NCI-H2227 treated with DMSO at 0.1 percent for 48 hours (cell line): ENCODE results near the gene AFG1L.
A peak's percentile ranks its signal among the peaks of the same experiment; 100 is the strongest.
"Not testable (repeated sequence)": the region's sequence is repeated elsewhere in the genome, so short reads cannot be mapped to it uniquely, and the experiment has no call there.

Experiments used
- DNase-seq: peaks from one replicate; lab custom pipeline; 2025; lab: John Stamatoyannopoulos, UW

The AFG1L gene

GRCh38 chr6:108521616-108522107 lies 226.8 kb downstream of the AFG1L start:
- DNase-seq, result no peak

GRCh38 chr6:108523697-108524096 lies 228.8 kb downstream of the AFG1L start:
- no peak for DNase-seq

DNA sequence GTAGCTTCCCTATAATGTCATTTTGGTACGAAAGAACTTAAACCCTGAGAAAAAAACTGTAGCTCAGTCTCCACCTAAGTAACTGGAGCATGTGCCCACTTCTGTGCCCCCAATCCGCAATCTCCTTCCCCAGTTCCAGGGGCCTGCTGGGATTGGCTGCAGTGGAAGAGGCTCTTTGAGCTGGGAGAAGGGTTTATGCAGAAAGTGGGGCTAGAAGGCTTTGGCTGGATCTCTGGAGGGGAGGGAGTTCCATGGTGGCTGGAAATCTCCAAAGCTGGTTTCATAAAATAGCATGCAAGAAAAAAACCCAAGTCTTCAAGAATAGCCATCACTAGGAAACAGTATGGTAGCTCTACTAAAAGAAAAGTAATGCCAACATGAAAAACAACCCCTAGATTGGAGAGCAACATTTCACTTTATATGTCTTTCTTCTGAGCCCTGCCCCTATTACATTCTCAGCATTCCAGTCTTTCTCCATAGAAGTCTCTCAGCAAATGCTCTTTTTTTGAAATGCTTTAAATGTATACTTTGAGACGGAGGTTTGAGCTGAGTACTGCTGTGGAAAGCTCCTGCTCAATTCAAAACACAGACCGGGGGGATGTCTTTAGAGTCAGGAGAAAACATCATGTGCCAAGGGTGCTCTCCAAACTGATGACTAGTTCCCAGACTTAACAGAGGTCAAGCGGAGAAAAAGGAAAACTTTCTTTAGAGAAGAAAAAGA lies 229.8 kb downstream of the AFG1L start:
- no peak for DNase-seq

DNA sequence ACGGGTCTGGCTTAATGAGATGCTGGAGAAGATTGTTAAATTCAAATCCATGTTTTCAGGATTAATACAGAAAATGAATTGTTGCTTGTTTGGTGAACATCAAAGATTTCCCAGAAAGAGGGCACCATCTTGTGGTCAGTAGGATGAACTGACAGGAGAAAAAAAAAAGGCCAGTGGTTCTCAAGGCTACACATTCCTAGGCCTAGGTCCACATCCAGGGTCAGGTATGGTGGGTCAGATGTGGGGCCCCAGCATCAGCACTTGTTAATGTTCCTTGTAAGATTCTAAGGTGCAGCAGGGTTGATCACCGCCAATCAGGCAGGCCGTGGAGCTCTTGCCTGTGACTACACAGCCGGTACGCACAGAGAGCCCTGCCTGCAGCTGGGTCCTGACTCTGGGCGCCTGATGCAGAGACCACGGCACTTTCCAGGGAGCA lies 231.9 kb downstream of the AFG1L start:
- peak; percentile 5 for DNase-seq

- no peak for DNase-seq
Measured at GRCh38 chr6:108528878-108529277, 234.0 kb downstream of the AFG1L start.

DNA sequence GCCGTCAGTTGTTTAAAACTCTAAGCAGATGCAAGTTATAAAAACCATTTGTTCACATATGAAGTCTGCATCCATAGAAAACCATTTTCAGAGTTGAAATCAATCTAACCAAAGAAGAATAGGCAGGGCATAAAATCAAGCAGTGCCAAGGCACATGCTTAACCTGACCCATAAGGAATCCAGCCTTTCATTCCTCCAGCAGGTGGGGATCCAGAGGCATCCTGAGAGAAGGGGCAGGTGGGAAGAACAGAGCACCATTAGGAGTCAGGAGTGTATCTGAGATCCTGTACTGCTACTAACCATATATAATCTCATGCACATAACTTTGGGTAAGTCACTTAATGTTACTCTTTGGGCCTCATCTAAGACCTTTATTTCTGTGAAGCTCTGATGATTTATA lies 236.5 kb downstream of the AFG1L start:
- no peak for DNase-seq

- DNase-seq, result no peak
Measured at GRCh38 chr6:108535114-108535742, 240.4 kb downstream of the AFG1L start.

DNA sequence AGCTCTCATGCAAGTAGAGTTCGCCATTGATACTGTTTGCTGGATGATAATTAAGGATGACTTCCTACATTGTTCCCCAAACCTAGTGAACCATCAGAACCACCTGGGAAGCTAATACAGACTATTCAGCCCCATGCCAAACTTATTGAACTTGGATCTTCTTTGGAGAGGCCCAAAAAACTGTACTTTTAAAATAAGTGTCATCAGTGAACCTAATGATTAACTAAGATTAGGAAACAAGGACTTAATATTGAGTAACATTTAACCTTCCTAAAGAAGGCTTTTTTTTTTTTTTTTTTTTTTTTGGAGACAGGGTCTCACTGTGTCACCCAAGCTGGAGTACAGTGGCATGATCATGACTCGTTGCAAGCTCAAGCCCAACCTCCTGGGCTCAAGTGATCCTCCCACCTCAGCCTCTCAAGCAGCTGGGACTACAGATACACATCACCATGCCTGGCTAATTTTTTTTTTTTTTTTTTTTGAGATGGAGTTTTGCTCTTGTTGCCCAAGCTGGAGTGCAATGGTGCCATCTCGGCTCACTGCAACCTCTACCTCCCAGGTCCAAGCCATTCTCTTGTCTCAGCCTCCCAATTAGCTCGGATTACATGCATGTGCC lies 241.2 kb downstream of the AFG1L start:
- not testable (repeated sequence) for DNase-seq

GRCh38 chr6:108541843-108542759 lies 247.2 kb downstream of the AFG1L start:
- peak; percentile 73 for DNase-seq

DNA sequence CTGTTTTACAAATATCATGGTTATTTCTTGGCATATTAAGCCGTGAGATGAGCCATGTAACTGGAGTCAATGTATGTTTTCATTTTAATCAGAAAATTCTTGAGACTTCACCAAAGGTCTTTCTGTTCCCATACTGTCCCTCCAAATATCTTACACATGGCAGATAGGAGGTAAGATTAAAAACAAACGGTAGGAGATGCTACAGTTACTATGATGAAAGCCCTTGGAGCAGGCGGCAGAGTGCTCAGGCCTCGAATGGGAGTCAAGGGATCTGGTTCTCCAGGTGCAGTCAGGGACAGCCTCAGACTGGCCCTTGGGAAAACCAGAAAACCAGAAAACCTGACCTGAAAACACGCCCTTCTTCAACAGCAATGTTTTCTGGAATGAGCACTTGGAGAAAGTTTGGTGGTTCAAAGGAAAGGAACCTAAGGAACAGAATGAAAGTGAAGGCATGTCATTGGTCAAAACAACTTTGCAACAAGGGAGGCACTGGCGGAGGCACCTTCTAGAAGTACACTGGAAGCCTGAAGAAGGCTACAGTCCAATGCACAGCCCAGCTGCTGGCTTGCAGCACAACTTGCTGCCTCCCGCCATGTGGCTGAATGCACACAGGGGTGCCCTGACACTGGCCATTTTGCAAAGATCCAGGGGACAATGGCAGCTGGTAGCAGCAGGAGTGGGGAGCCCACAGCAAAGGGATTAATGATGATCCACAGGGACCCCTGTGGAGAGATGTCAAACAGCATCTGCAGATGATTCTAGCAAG lies 248.5 kb downstream of the AFG1L start:
- DNase-seq, result no peak

GRCh38 chr6:108544606-108545005 lies 249.8 kb downstream of the AFG1L start:
- no peak for DNase-seq

DNA sequence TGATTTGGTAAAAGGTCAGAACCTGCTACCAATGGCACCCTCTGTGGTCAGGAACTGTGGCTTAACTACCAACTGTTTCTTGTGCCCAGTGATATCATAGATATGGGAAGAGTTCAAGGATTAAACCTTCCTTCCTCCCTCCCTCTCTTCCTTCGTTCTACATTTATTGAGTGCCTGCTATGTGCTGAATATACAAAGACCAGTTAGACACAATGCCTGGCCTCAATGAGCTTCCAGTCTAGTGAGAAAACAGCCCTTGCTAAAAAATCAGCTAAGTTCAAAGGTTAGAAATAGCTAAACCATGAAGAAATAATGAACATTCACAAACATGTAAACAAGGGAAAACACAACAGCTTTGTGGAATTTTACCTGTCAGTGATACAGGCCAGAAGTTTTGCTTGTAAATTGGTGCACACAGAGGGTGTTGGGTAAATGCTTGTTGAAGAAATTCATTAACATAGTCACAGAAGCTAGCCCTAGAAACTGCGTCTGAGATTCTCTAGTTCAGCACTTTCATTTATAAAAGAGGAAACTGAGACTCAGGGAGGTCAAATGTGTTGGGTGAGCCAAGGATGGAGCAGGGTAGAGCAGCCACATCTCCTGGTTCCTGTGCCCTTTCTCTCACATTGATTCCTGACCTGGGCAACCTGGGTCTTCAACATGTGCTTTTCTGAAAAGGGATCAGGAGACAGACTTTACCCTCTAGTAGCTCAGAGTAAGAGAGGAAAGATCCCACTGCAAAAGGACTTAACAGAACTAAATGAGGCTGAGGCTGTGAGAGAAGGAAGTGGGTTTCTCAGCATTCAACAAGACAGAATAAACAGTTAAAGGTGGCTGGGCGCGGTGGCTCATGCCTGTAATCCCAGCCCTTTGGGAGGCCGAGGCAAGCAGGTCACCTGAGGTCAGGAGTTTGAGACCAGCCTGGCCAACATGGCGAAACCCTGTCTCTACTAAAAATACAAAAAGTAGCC lies 251.5 kb downstream of the AFG1L start:
- no peak for DNase-seq

GRCh38 chr6:108549241-108549640 lies 254.4 kb downstream of the AFG1L start:
- DNase-seq, result no peak

DNA sequence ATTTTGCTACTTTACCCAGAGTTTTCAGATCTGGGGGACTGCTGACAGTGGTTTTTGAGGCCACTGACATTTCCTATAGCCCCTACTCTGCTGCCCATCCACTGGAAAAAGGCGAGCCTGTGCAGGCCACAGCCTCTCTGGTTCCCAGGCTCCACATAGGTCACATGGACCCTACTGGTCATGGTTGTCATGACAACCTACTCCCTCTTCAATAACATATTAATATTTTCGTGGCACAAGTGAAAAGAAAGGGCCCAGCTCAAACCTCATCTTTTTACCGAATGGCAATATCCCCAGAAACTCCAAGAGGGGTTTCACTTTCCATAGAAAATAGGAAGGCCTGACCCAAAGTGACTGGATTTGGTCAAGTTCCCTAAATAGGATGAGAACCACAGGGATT lies 254.9 kb downstream of the AFG1L start:
- no peak for DNase-seq

DNA sequence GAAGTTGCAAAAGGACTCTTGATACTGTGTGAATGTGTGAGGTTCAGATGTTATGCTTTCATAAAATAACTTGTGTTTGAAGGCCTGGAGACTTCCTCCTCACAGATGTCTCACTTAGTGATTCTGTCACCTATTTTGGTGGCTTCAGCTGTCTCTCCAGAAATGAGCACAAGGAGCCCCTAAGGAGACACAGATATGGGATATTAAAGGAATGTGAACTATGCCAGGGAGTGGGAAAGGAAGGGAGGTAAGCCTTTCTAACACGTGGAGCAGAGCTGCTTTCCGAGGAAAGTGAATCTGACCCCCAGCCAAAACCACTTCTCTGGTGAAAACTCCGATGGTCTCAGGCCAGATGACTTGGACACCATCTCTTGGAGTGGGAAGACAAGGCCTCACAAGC lies 255.4 kb downstream of the AFG1L start:
- DNase-seq, result no peak

GRCh38 chr6:108555399-108556052 lies 260.7 kb downstream of the AFG1L start:
- no peak for DNase-seq

GRCh38 chr6:108556250-108556649 lies 261.4 kb downstream of the AFG1L start:
- no peak for DNase-seq

DNA sequence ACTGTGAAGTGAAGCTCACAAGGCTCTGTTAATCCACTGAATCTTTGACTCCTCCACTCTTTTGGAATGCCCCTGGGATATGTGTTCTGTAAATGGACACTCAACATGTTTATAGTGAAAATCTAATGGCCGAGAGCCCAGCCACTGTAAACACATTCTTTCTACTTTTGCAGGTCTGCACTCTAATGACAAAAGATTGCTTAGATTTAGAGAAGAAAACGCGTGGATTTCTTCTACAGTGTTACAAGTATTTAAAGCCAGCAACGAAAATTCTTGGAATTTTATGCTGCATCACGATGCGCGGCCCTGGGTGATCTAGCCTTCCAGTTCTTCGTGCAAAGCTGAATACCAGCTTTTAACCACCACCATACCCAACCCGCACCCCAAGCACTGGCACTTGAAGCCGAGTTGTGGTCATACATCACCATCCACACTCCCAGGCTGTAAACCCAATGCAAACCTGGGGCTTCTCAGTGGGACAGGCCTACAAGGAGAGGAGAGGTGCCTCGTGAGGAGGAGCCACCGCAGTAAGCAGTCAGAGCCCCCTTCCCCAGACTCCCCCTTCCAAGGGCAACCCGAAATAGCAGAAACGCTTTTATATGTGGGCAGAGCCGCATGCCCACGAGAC lies 262.1 kb downstream of the AFG1L start:
- DNase-seq, result no peak
